K562 (cell line): ENCODE measurements around the gene RABGAP1. TPM values are rescaled to one million over a fixed set of nuclear protein-coding genes. Genes with fewer than 3 reads are reported as not detected.

Source experiments
- ATAC-seq: fragments of 200-7000 bp; cut with Tn5 transposase; 3 replicates; pipeline ENCODE4 v1.9.1; 2020; ENCODE audit warnings: moderate library complexity
- BruUV-seq: library from RNA; stranded (reverse); fragments of 400-500 nt; replicated peaks from 2 replicates; lab custom pipeline; 2021; lab: Mats Ljungman, UMichigan
- CTCF ChIA-PET: fragments of 300-600 bp; formaldehyde crosslinking; extraction: SDS; loops from one replicate; lab custom pipeline; 2021; ENCODE audit warnings: low intra/inter-chr PET ratio; lab: Yijun Ruan, JAX
- POLR2A ChIA-PET: fragments of 300-600, 350-650 bp; sonication (Branson Sonifier 250); formaldehyde crosslinking; extraction: SDS; loops from one replicate; lab custom pipeline; 2021; ENCODE audit warnings: antibody characterized with exemption, inconsistent platforms; lab: Yijun Ruan, JAX
- DNase-seq, 4 experiments: peaks; one replicate each; pipeline versions ENCODE4 v3.0.0 to v3.0.0-alpha.2; 2011 to 2018; ENCODE audit warnings: low spot score in 3 of 4, mixed read lengths in 3 of 4; ENCODE audit errors: extremely low read depth in 1 of 4
- FAIRE-seq: peaks from 2 replicates; lab custom pipeline; 2011; peaks lifted over from hg19 to GRCh38; lab: Jason Lieb, UNC
- H2AFZ ChIP-seq: 2 replicates; pipeline ENCODE4 v1.6.0; 2011; ENCODE audit warnings: low read depth, low read length, control low read depth, inconsistent platforms
- H3K27ac ChIP-seq: fragments of 200-600 bp; 3 replicates; pipeline ENCODE4 v1.8.0; 2011; ENCODE audit warnings: low read depth, mild to moderate bottlenecking, control low read depth, inconsistent platforms, low read length, moderate library complexity, mixed read lengths; ENCODE audit errors: extremely low read depth
- H3K27me3 ChIP-seq, 2 experiments: fragments of 300-600 bp in 1 of 2; 2 replicates in 1 of 2; 3 replicates in 1 of 2; pipeline versions ENCODE4 v1.6.0 to v1.8.0; 2011; ENCODE audit warnings: inconsistent platforms in 2 of 2, low read length in 2 of 2, mild to moderate bottlenecking in 1 of 2, mixed read lengths in 1 of 2, moderate library complexity in 1 of 2; ENCODE audit not compliant: control insufficient read depth in 2 of 2, insufficient read depth in 2 of 2
- H3K36me3 ChIP-seq: fragments of 300-600 bp; 3 replicates; pipeline ENCODE4 v1.8.0; 2011; ENCODE audit warnings: mild to moderate bottlenecking, low read length, inconsistent platforms; ENCODE audit not compliant: control insufficient read depth, insufficient read depth
- H3K4me1 ChIP-seq, 2 experiments: fragments of 200-600 bp in 1 of 2; replicated peaks in 1 of 2; 2 replicates in 1 of 2; 3 replicates in 1 of 2; pipeline versions ENCODE4 v1.5.1 to v1.8.0; 2011; ENCODE audit warnings: inconsistent platforms in 2 of 2, low read length in 2 of 2, mild to moderate bottlenecking in 1 of 2, mixed read lengths in 1 of 2, moderate library complexity in 1 of 2; ENCODE audit not compliant: control insufficient read depth in 2 of 2, insufficient read depth in 2 of 2
- H3K4me2 ChIP-seq: 2 replicates; pipeline ENCODE4 v1.6.1; 2011; ENCODE audit warnings: low read length, control low read depth, inconsistent platforms, mixed read lengths; ENCODE audit not compliant: insufficient read depth
- H3K4me3 ChIP-seq: fragments of 200-600 bp; sonication (generic), shearing (Covaris generic); 2 replicates; pipeline ENCODE4 v1.5.1; 2016; ENCODE audit warnings: control low read depth, inconsistent platforms
- H3K79me2 ChIP-seq: fragments of 200-600 bp; 3 replicates; pipeline ENCODE4 v1.8.0; 2011; ENCODE audit warnings: low read length, inconsistent platforms; ENCODE audit not compliant: control insufficient read depth, insufficient read depth
- H3K9ac ChIP-seq, 2 experiments: 2 replicates each; pipeline versions ENCODE4 v1.6.0 to v1.6.1; 2011; ENCODE audit warnings: low read depth in 2 of 2, low read length in 2 of 2, control low read depth in 1 of 2, inconsistent platforms in 1 of 2, mild to moderate bottlenecking in 1 of 2, mixed read lengths in 1 of 2; ENCODE audit not compliant: insufficient read depth in 1 of 2
- H3K9me1 ChIP-seq: one replicate; pipeline ENCODE4 v1.6.0; 2011; ENCODE audit warnings: inconsistent platforms, mild to moderate bottlenecking, low read length, moderate library complexity; ENCODE audit not compliant: control insufficient read depth, insufficient read depth
- H3K9me3 ChIP-seq: replicated peaks from 2 replicates; pipeline ENCODE4 v1.5.1; 2011; ENCODE audit warnings: low read depth, low read length, inconsistent platforms; ENCODE audit not compliant: control insufficient read depth, insufficient read depth
- H4K20me1 ChIP-seq: replicated peaks from 2 replicates; pipeline ENCODE4 v1.6.1; 2011; ENCODE audit warnings: low read length, inconsistent platforms, mixed read lengths; ENCODE audit not compliant: control insufficient read depth, insufficient read depth
- BRF1 ChIP-seq: IDR thresholded peaks from 3 replicates; pipeline ENCODE4 v1.6.1; 2011; ENCODE audit warnings: borderline replicate concordance, mild to moderate bottlenecking; ENCODE audit not compliant: insufficient read length; ENCODE audit errors: extremely low read depth
- FOXA1 ChIP-seq: fragments of 450-650 bp; IDR thresholded peaks from 2 replicates; pipeline ENCODE4 v1.6.1; 2016; ENCODE audit warnings: mild to moderate bottlenecking, borderline replicate concordance
- GMEB1 ChIP-seq: fragments of 250-450 bp; sonication (Bioruptor Pico); IDR thresholded peaks from 2 replicates; pipeline ENCODE4 v1.4.0; 2020; ENCODE audit warnings: mild to moderate bottlenecking
- KAT2B ChIP-seq: IDR thresholded peaks from one replicate; pipeline ENCODE4 v1.6.1; 2012; ENCODE audit warnings: low read depth, mild to moderate bottlenecking, control low read depth, inconsistent platforms, low read length, moderate library complexity
- KDM5B ChIP-seq: fragments of 200-600 bp; sonication (generic); IDR thresholded peaks from 2 replicates; pipeline ENCODE4 v1.6.1; 2012; ENCODE audit warnings: low read depth, mild to moderate bottlenecking, moderate library complexity, low read length, control low read depth, inconsistent platforms; ENCODE audit not compliant: insufficient replicate concordance
- NFIX ChIP-seq: fragments of 250-450 bp; sonication (Bioruptor Pico); IDR thresholded peaks from 2 replicates; pipeline ENCODE4 v1.4.0; 2020; ENCODE audit warnings: low read depth, mild to moderate bottlenecking, moderate library complexity
- SNIP1 ChIP-seq: fragments of 450-650 bp; IDR thresholded peaks from 2 replicates; pipeline ENCODE4 v1.7.1; 2017; ENCODE audit warnings: low read depth, mild to moderate bottlenecking
- SRSF3 ChIP-seq: fragments of 200-400 bp; formaldehyde crosslinking; IDR thresholded peaks from 2 replicates; pipeline ENCODE4 v1.6.1; 2016; ENCODE audit warnings: mild to moderate bottlenecking, low read length, moderate library complexity; ENCODE audit not compliant: insufficient read depth
- THRAP3 ChIP-seq: fragments of 450-650 bp; IDR thresholded peaks from 2 replicates; pipeline ENCODE4 v1.6.1; 2016; ENCODE audit warnings: mild to moderate bottlenecking, inconsistent platforms, borderline replicate concordance
- VEZF1 ChIP-seq: fragments of 200-800 bp; sonication (Bioruptor generic); IDR thresholded peaks from 2 replicates; pipeline ENCODE4 v1.6.1; 2017; ENCODE audit warnings: missing genetic modification characterization, missing compliant biosample characterization
- ZNF449 ChIP-seq: fragments of 250-450 bp; sonication (Bioruptor Pico); IDR thresholded peaks from 2 replicates; pipeline ENCODE4 v1.8.0; 2022; ENCODE audit warnings: moderate library complexity, mild to moderate bottlenecking, inconsistent platforms
- ZNF780A ChIP-seq: fragments of 250-450 bp; sonication (Bioruptor Pico); IDR thresholded peaks from 2 replicates; pipeline ENCODE4 v1.5.0; 2021; ENCODE audit warnings: mild to moderate bottlenecking
- WGBS: fragments of 100-300 bp; shearing (Covaris generic); methylation state at CpG from one replicate; pipeline ENCODE4 v1.1.6; 2016; ENCODE audit warnings: low coverage, mixed read lengths; ENCODE audit not compliant: insufficient coverage; ENCODE audit errors: missing lambda C conversion rate; 5-methylcytosine and 5-hydroxymethylcytosine counted together
- in situ Hi-C: fragments of 300-500 bp; cut with MboI; formaldehyde crosslinking; loops from 4 replicates; pipeline ENCODE4 v1.15.0; 2018; ENCODE audit warnings: inconsistent platforms, mixed read lengths
- intact Hi-C: fragments of 100-400 bp; cut with micrococcal nuclease; formaldehyde crosslinking; loops from 2 replicates; pipeline ENCODE4 v1.14.2; 2022
- polyA plus RNA-seq, 8 experiments: library from polyadenylated mRNA; depleted of rRNA in 4 of 8; stranded (reverse) in 5 of 8; unstranded in 3 of 8; fragments of >200 nt; fragmentation: Nextera tagmentation in 2 of 8; fragmentation: Illumina TruSeq in 1 of 8; extraction: Ambion mirVana in 2 of 8; extraction: Trizol in 1 of 8; gene quantifications; 2 replicates each; pipeline versions ENCODE4 v1.2.1 to v1.2.3, GENCODE V29; 2011 to 2014; ENCODE audit warnings: inconsistent platforms in 1 of 8, missing spikeins in 1 of 8
- total RNA-seq, 7 experiments: library from RNA; depleted of rRNA in 6 of 7; stranded (reverse); fragments of >200 nt in 6 of 7; fragmentation: Illumina TruSeq in 2 of 7; extraction: Trizol in 2 of 7; gene quantifications; 2 replicates each; pipeline versions ENCODE4 v1.2.1 to v1.2.3, GENCODE V29; 2011 to 2021; ENCODE audit warnings: low replicate concordance in 1 of 7
- TF ChIP-seq, protein P1 (sequence below): fragments of 450-650 bp; IDR thresholded peaks from 2 replicates; pipeline ENCODE4 v1.6.1; 2017; ENCODE audit warnings: antibody characterized with exemption, mild to moderate bottlenecking

RABGAP1 gene
- total and polyA plus RNA-seq, 9 of the 15 experiments (the other 6 are each of a cell fraction or from before 2014, with no cell fraction given) = 1.5 to 22.7 (median 13.1) TPM

DNA sequence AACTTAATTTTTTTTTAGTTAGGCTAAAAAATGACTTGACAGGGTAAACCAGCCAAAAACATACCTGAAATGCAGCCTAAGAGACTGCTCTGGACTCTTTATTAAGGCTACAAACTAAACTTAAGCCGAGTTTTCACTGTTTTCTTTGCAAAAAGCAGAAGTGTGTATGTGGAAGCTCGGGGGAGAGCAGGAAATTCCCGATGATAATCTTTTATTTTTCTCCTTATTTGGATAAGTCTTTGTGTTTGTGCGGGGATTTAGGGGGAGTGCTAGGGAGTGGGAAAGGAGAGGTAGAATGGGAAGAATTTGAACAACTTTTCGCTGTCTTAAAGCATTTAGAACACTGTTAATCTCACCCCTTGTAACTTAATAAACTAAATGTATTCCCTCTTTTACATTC, 61.9 kb downstream of the RABGAP1 start:
- intact Hi-C loops = loop anchor here (5.0 kb wide), 1 partner anchor 175 kb away; the partner anchor contains the start of gene PDCL
- Histone ChIP-seq H3K9me3 (no peaks in the 10 kb centered on the region), H4K20me1 (no peaks in the 10 kb centered on the region), H2AFZ (peak overlapping the region; percentile 70), H3K4me2 (peak overlapping the region; percentile 55), H3K9ac (peak overlapping the region in 1 of 2 experiments; percentile 36; a peak in 2 of 4 replicates), H3K36me3 (peaks cover 11% of the 10 kb centered on the region; the same call in 1 of the 3 replicates), H3K27ac (peak overlapping the region; percentile 78), H3K27me3 (no peaks in the 10 kb centered on the region), H3K79me2 (no peaks in the 10 kb centered on the region), H3K9me1 (no peaks in the 10 kb centered on the region), H3K4me3 (no peak overlapping the region), H3K4me1 (peaks cover 7 to 25% of the 10 kb centered on the region in 2 experiments; a peak in 4 of 5 replicates)
- no peak for FAIRE-seq
- ChIA-PET POLR2A (interaction anchor here (1.0 kb wide), 1 partner anchor 47 kb away, joined by 3 read pairs; no protein-coding TSS in a partner anchor), CTCF (no interaction called here)
- WGBS = 3% methylated on average over 5 of the region's 5 CpGs
- peak in 1 of 4 experiments; percentile 13 for DNase-seq
- in situ Hi-C loops = no loop called here
- BruUV-seq = no TSS peak
- ATAC-seq = peak; percentile 66
- no peak for TF ChIP-seq KAT2B
- TF ChIP-seq THRAP3 = no peak
- no peak for TF ChIP-seq GMEB1 (CRISPR knock-in tag)
- no peak for TF ChIP-seq FOXA1
- TF ChIP-seq, protein P1, sequence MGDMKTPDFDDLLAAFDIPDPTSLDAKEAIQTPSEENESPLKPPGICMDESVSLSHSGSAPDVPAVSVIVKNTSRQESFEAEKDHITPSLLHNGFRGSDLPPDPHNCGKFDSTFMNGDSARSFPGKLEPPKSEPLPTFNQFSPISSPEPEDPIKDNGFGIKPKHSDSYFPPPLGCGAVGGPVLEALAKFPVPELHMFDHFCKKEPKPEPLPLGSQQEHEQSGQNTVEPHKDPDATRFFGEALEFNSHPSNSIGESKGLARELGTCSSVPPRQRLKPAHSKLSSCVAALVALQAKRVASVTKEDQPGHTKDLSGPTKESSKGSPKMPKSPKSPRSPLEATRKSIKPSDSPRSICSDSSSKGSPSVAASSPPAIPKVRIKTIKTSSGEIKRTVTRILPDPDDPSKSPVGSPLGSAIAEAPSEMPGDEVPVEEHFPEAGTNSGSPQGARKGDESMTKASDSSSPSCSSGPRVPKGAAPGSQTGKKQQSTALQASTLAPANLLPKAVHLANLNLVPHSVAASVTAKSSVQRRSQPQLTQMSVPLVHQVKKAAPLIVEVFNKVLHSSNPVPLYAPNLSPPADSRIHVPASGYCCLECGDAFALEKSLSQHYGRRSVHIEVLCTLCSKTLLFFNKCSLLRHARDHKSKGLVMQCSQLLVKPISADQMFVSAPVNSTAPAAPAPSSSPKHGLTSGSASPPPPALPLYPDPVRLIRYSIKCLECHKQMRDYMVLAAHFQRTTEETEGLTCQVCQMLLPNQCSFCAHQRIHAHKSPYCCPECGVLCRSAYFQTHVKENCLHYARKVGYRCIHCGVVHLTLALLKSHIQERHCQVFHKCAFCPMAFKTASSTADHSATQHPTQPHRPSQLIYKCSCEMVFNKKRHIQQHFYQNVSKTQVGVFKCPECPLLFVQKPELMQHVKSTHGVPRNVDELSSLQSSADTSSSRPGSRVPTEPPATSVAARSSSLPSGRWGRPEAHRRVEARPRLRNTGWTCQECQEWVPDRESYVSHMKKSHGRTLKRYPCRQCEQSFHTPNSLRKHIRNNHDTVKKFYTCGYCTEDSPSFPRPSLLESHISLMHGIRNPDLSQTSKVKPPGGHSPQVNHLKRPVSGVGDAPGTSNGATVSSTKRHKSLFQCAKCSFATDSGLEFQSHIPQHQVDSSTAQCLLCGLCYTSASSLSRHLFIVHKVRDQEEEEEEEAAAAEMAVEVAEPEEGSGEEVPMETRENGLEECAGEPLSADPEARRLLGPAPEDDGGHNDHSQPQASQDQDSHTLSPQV = no peak
- no peak for TF ChIP-seq ZNF780A
- TF ChIP-seq ZNF449 = no peak
- no peak for TF ChIP-seq KDM5B
- TF ChIP-seq SRSF3 = no peak
- TF ChIP-seq SNIP1 = no peak
- no peak for TF ChIP-seq BRF1
- TF ChIP-seq VEZF1 (CRISPR knock-in tag) = peak; percentile 38; the same call in 1 of the 2 replicates
- no peak for TF ChIP-seq NFIX (CRISPR knock-in tag)
